Activated CD8-positive, alpha-beta memory T cell treated with anti-CD3 and anti-CD28 coated beads for 36 hours (primary cell): Measurements from ENCODE around the gene CCDC81. TPM values are rescaled to one million over a fixed set of nuclear protein-coding genes. Genes with fewer than 3 reads are reported as not detected.
"Not testable (repeated sequence)": the region's sequence is repeated elsewhere in the genome, so short reads cannot be mapped to it uniquely, and the experiment has no call there.

Source experiments
- CTCF ChIA-PET: fragments of 350-600 bp; sonication (Branson Sonifier 250); formaldehyde crosslinking; loops from one replicate; lab custom pipeline; 2021; ENCODE audit warnings: antibody characterized with exemption; lab: Charles Lee
- POLR2A ChIA-PET: fragments of 350-600 bp; sonication (Branson Sonifier 250); formaldehyde crosslinking; loops from one replicate; lab custom pipeline; 2021; ENCODE audit warnings: antibody characterized with exemption; lab: Charles Lee
- total RNA-seq, 2 experiments: library from RNA; stranded (reverse); gene quantifications; one replicate each; pipeline ENCODE4 v1.2.3, GENCODE V29; 2021

CCDC81 gene
- total RNA-seq = under 1 TPM; 0.13 to 0.32 TPM

GRCh38 chr11:86374586-86374985 is at the start of gene CCDC81:
TSS of gene CCDC81 (plus strand) at chr11:86374887. CDS start at chr11:86375164, 277 bp downstream.
- CTCF ChIA-PET = no interaction called here
- POLR2A ChIA-PET = no interaction called here

- POLR2A ChIA-PET = no interaction called here
- CTCF ChIA-PET = no interaction called here
These were observed 39.4 kb upstream of the CCDC81 start for GRCh38 chr11:86335131-86335767.

GRCh38 chr11:86337227-86337626 is 37.5 kb upstream of the CCDC81 start:
- CTCF ChIA-PET = no interaction called here
- POLR2A ChIA-PET = no interaction called here

GRCh38 chr11:86341382-86341781 is 33.3 kb upstream of the CCDC81 start:
- CTCF ChIA-PET = interaction anchor here (0.6 kb wide), 1 partner anchor 372 kb away, joined by 5 read pairs; no protein-coding TSS in a partner anchor

GRCh38 chr11:86346513-86346912 is 28.2 kb upstream of the CCDC81 start:
- ChIA-PET CTCF (interaction anchor here (1.4 kb wide), 1 partner anchor 492 kb away, joined by 4 read pairs; the partner anchor contains the start of gene CCDC83), POLR2A (no interaction called here)

More at GRCh38 chr11:86341382-86341781, 33.3 kb upstream of the CCDC81 start:
- POLR2A ChIA-PET = no interaction called here

GRCh38 chr11:86355256-86355655 is 19.4 kb upstream of the CCDC81 start:
- POLR2A ChIA-PET = no interaction called here
- CTCF ChIA-PET = no interaction called here

GRCh38 chr11:86357412-86357811 is 17.3 kb upstream of the CCDC81 start:
- CTCF ChIA-PET, POLR2A ChIA-PET: not testable (repeated sequence)

- POLR2A ChIA-PET = no interaction called here
These were observed 16.0 kb upstream of the CCDC81 start for GRCh38 chr11:86358720-86359119.

GRCh38 chr11:86360775-86361395 is 13.8 kb upstream of the CCDC81 start:
- ChIA-PET POLR2A (no interaction called here), CTCF (no interaction called here)

More at GRCh38 chr11:86358720-86359119, 16.0 kb upstream of the CCDC81 start:
- CTCF ChIA-PET = no interaction called here

- ChIA-PET CTCF (no interaction called here), POLR2A (no interaction called here)
These were observed 11.3 kb upstream of the CCDC81 start for GRCh38 chr11:86363424-86363823.

GRCh38 chr11:86365546-86365945 is 9.1 kb upstream of the CCDC81 start:
- POLR2A ChIA-PET = no interaction called here
- CTCF ChIA-PET = no interaction called here

GRCh38 chr11:86369668-86370067 is 5.0 kb upstream of the CCDC81 start:
- CTCF ChIA-PET = no interaction called here
- POLR2A ChIA-PET = no interaction called here

- ChIA-PET POLR2A (no interaction called here), CTCF (no interaction called here)
These were observed 4.5 kb upstream of the CCDC81 start for GRCh38 chr11:86370171-86370570.

- CTCF ChIA-PET = no interaction called here
- POLR2A ChIA-PET = no interaction called here
These were observed 3.6 kb upstream of the CCDC81 start for GRCh38 chr11:86370922-86371594.

GRCh38 chr11:86372041-86372440 is 2.6 kb upstream of the CCDC81 start:
- ChIA-PET CTCF (no interaction called here), POLR2A (no interaction called here)

- CTCF ChIA-PET = no interaction called here
- POLR2A ChIA-PET = no interaction called here
These were observed 2.1 kb upstream of the CCDC81 start for GRCh38 chr11:86372586-86372985.

GRCh38 chr11:86374069-86374468 is 618 bp upstream of the CCDC81 start:
- ChIA-PET POLR2A (no interaction called here), CTCF (no interaction called here)

- POLR2A ChIA-PET = no interaction called here
- CTCF ChIA-PET = no interaction called here
These were observed 3.3 kb downstream of the CCDC81 start for GRCh38 chr11:86377972-86378371.

GRCh38 chr11:86380295-86381059 is 5.8 kb downstream of the CCDC81 start:
- POLR2A ChIA-PET = no interaction called here
- CTCF ChIA-PET = interaction anchor here (0.5 kb wide), 1 partner anchor 334 kb away, joined by 6 read pairs; no protein-coding TSS in a partner anchor
